Esophagus muscularis mucosa (tissue), 4 donors: ENCODE data around the gene ZNF296. TPM values are rescaled to one million over a fixed set of nuclear protein-coding genes. Genes with fewer than 3 reads are reported as not detected.

ENCODE experiments used
- DNase-seq: peaks from one replicate; pipeline ENCODE4 v3.0.0-alpha.2; 2017; ENCODE audit errors: extremely low spot score
- H3K27ac ChIP-seq, 4 donors: fragments of 200-600 bp; sonication (generic); replicated peaks in 1 of 4; 1 replicate in 3 of 4; 2 replicates in 1 of 4; pipeline ENCODE4 v1.5.1; 2016 to 2019; ENCODE audit warnings: mild to moderate bottlenecking in 1 of 4
- H3K27me3 ChIP-seq, 4 donors: fragments of 200-600 bp; sonication (generic); one replicate each; pipeline versions ENCODE4 v1.5.1 to v1.6.0; 2016 to 2019
- H3K36me3 ChIP-seq, 4 donors: fragments of 200-600 bp; sonication (generic); one replicate each; pipeline ENCODE4 v1.5.1; 2016 to 2019
- H3K4me1 ChIP-seq, 4 donors: fragments of 200-600 bp; sonication (generic); one replicate each; pipeline ENCODE4 v1.5.1; 2016 to 2019
- H3K4me3 ChIP-seq, 4 donors: fragments of 200-600 bp; sonication (generic); 1 replicate in 2 of 4; 2 replicates in 2 of 4; pipeline ENCODE4 v1.5.1; 2016 to 2019; ENCODE audit warnings: mild to moderate bottlenecking in 4 of 4, moderate library complexity in 1 of 4
- H3K9me3 ChIP-seq, 4 donors: fragments of 200-600 bp; sonication (generic); 1 replicate in 3 of 4; 2 replicates in 1 of 4; pipeline ENCODE4 v1.5.1; 2016 to 2019
- CTCF ChIP-seq, 3 experiments: fragments of 200-600 bp in 2 of 3; fragments of 450-650 bp in 1 of 3; sonication (generic) in 2 of 3; IDR thresholded peaks; one replicate each; pipeline ENCODE4 v1.5.1; 2017 to 2019; ENCODE audit warnings: antibody characterized with exemption in 3 of 3, mild to moderate bottlenecking in 2 of 3, moderate library complexity in 1 of 3
- EP300 ChIP-seq: sonication (generic); formaldehyde crosslinking; IDR thresholded peaks from one replicate; pipeline ENCODE4 v1.6.1; 2017; ENCODE audit warnings: antibody characterized with exemption
- POLR2A ChIP-seq: fragments of 450-650 bp; IDR thresholded peaks from one replicate; pipeline ENCODE4 v1.6.1; 2017; ENCODE audit warnings: antibody characterized with exemption, moderate library complexity, mild to moderate bottlenecking, low read depth
- POLR2AphosphoS5 ChIP-seq, 2 donors: sonication (generic); formaldehyde crosslinking; IDR thresholded peaks; one replicate each; pipeline ENCODE4 v1.6.1; 2017; ENCODE audit warnings: antibody characterized with exemption in 2 of 2
- WGBS: methylation state at CpG from one replicate; pipeline ENCODE4 v1.1.5; 2018; 5-methylcytosine and 5-hydroxymethylcytosine counted together
- intact Hi-C: fragments of 100-400 bp; cut with DNase I; formaldehyde crosslinking; loops from one replicate; pipeline ENCODE4 v1.15.1; 2023
- total RNA-seq, 4 donors: library from RNA; depleted of rRNA; stranded (reverse); fragments of >200 nt; gene quantifications; one replicate each; pipeline versions ENCODE4 v1.1.0 to v1.2.1, GENCODE V29; 2016

The ZNF296 gene
- total RNA-seq, 4 donors from 2014 or later, result 0.17 to 0.23 TPM; not detected in 2

DNA sequence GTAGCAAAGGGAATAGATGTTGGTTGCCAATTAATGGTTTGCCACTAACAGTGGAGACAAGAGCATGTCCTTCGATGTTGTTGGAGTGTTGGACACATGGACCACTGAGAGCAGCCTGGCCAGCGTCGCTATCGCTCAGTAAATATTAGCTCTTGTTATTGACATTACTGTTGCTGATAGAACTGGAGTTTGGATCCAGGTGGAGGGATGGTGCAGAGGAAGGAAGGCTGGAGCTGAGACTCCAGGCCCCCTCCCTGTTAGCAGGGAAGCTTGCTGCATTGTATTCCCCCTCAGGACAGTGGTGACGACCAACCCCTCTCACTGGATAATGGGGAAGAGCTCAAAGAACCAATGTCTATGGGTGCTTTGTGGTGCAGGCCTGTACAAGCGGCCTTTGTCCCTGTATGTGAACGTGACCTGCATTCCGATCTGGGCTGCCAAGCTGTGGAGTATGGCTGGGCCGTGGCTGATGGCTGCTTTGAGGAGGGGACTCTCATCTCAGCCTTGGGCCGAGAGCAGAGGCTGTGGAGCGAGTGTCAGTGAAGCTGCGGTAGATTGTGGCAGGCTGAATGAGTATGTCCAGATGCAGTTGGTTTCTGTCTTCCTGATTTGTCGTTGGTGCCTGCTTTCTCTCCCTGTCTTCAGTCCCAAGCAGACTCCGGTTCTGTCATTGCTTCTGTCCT, 30.5 kb downstream of the ZNF296 start:
- intact Hi-C loops, result no loop called here
- Histone ChIP-seq H3K27ac (peak overlapping the region in 1 of 4 donors; percentile 10), H3K4me1 (peaks cover 47 to 83% (median 75%) of the 10 kb centered on the region in 4 donors), H3K4me3 (no peak overlapping the region), H3K27me3 (no peaks in the 10 kb centered on the region), H3K9me3 (no peaks in the 10 kb centered on the region), H3K36me3 (peaks cover 38 to 68% (median 57%) of the 10 kb centered on the region in 4 donors)
- WGBS, result 74% methylated on average over 14 of the region's 14 CpGs
- DNase-seq, result no peak
- no peak for TF ChIP-seq POLR2A
- TF ChIP-seq CTCF (IDR thresholded peaks at IDR 0.05), result no peak
- TF ChIP-seq POLR2AphosphoS5 (IDR thresholded peaks at IDR 0.05), result no peak
- no peak for TF ChIP-seq EP300

DNA sequence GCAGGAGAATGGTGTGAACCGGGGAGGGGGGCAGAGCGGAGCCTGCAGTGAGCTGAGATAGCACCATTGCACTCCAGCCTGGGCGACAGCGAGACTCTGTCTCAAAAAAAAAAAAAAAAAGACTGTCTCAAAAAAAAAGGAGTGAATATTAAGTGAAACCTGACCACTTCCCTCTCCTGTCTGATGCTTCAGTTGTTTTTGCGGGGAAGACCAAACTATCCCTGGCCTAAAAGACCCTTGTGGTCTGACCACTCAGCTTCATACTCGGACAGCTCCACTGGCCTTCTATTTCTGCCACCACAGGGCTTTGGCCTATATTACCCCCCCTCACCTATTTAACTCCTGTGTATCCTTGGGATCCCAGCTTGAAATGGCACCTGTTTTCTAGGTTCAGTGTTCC, 35.2 kb downstream of the ZNF296 start:
- H3K9me3 ChIP-seq, result no peaks in the 10 kb centered on the region
- H3K27ac ChIP-seq, result no peak overlapping the region
- peaks cover 44 to 69% (median 62%) of the 10 kb centered on the region in 4 donors for H3K36me3 ChIP-seq
- no peak for DNase-seq
- H3K4me3 ChIP-seq, result no peak overlapping the region
- H3K27me3 ChIP-seq, result no peaks in the 10 kb centered on the region
- WGBS, result 84% methylated on average over 6 of the region's 6 CpGs
- TF ChIP-seq POLR2AphosphoS5 (IDR thresholded peaks at IDR 0.05) (no peak), POLR2A (no peak), EP300 (no peak), CTCF (IDR thresholded peaks at IDR 0.05) (no peak)
- H3K4me1 ChIP-seq, result peaks cover 41 to 62% (median 56%) of the 10 kb centered on the region in 4 donors
- intact Hi-C loops, result loop anchor here (5.0 kb wide), 1 partner anchor 34 kb away; no protein-coding TSS in a partner anchor

- intact Hi-C loops, result loop anchor here (5.0 kb wide), 1 partner anchor 33 kb away; no protein-coding TSS in a partner anchor
- 88% methylated on average over 19 of the region's 19 CpGs for WGBS
- TF ChIP-seq CTCF (IDR thresholded peaks at IDR 0.05) (no peak), POLR2A (no peak), POLR2AphosphoS5 (IDR thresholded peaks at IDR 0.05) (no peak), EP300 (no peak)
- Histone ChIP-seq H3K4me3 (peak overlapping the region; percentile 78 to 86 (median 82)), H3K9me3 (peaks cover 0 to 4% (median 0%) of the 10 kb centered on the region in 4 donors), H3K4me1 (peaks cover 33 to 53% (median 47%) of the 10 kb centered on the region in 4 donors), H3K27ac (peak overlapping the region in 3 of 4 donors; percentile 91 to 96 (median 94)), H3K36me3 (peaks cover 35 to 69% (median 61%) of the 10 kb centered on the region in 4 donors), H3K27me3 (no peaks in the 10 kb centered on the region)
- DNase-seq, result no peak
Measured at GRCh38 chr19:45040059-45040771, 36.1 kb downstream of the ZNF296 start.

DNA sequence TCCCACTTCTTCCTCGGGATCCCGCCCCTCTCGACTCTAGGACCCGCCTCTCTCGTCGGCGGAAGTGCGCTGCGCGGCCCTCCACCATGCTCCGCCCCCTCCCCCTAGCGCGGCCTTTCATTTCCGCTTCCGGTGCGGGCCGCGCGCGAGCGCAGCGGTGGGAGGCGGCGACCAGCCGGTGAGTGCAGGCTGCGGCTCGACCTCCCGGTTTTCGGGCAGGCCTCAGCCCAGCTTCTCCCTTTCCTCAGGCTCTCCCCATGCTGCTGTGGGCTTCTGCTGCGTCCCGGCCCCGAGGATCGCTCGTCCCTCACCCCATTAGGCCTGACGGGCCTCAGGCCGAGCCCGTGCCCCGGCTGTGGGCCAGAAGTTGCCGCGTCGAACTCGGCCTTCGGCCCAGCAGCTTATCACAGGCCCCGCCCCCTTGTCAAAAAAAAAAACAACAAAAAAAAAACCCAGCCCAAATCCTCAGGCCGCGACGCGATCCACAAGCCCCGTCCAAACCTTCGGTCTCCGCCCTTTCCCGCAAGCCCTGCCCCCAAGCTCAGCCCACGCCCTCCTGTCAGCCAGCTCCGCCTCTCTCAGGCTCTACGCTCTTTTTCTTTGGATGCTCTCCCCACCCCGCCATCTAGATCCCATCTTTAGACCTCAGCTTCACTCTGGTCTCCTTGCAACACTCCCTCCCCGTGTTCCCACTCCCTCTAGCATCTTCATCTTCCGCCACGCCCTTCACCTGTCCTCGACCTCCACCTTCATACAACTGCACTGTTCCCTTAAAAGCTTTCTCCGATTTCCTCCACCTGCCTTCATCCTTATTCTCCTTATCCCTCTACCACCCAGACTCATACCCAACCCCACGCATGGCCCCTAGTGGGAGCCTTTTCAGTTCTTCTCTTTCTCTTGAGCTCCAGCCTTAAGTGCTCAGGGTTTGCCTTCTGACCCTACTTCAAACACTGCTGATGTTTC, 37.1 kb downstream of the ZNF296 start, which contains the start of gene CLASRP:
TSS of gene CLASRP (plus strand) at position 115 of the 963 bp plus-strand sequence. CDS start 1,168 bp downstream, outside the sequence.
- H3K9me3 ChIP-seq, result peaks cover 0 to 4% (median 0%) of the 10 kb centered on the region in 4 donors
- TF ChIP-seq CTCF (IDR thresholded peaks at IDR 0.05) (no peak), POLR2AphosphoS5 (IDR thresholded peaks at IDR 0.05) (peak; percentile 96 to 98), POLR2A (peak; percentile 97), EP300 (no peak)
- WGBS, result 3% methylated on average over 51 of the region's 62 CpGs
- peak within 1 kb of the TSS; percentile 91 to 96 (median 93) for H3K27ac ChIP-seq
- DNase-seq, result peak; percentile 97
- H3K36me3 ChIP-seq, result peaks cover 25 to 69% (median 60%) of the 10 kb centered on the region in 4 donors
- peak within 1 kb of the TSS; percentile 78 to 86 (median 82) for H3K4me3 ChIP-seq
- no peaks in the 10 kb centered on the region for H3K27me3 ChIP-seq
- H3K4me1 ChIP-seq, result peaks cover 30 to 43% (median 41%) of the 10 kb centered on the region in 4 donors
- intact Hi-C loops, result no loop called here
